Peyer's patch (tissue), 4 donors: ENCODE results near the gene RELN.

ENCODE experiments used
- CTCF ChIP-seq, 6 experiments: fragments of 450-650 bp in 4 of 6; fragments of 200-600 bp in 2 of 6; sonication (generic) in 1 of 6; IDR thresholded peaks; one replicate each; pipeline ENCODE4 v1.5.1; 2017 to 2019; ENCODE audit warnings: antibody characterized with exemption in 6 of 6, mild to moderate bottlenecking in 3 of 6, moderate library complexity in 1 of 6
- POLR2A ChIP-seq, 2 donors: fragments of 450-650 bp; IDR thresholded peaks; one replicate each; pipeline ENCODE4 v1.5.1; 2017; ENCODE audit warnings: antibody characterized with exemption in 2 of 2, mild to moderate bottlenecking in 2 of 2, moderate library complexity in 2 of 2

- TF ChIP-seq POLR2A (IDR thresholded peaks at IDR 0.05): no peak
- no peak for TF ChIP-seq CTCF (IDR thresholded peaks at IDR 0.05)
Observed at GRCh38 chr7:103805346-103805745, 184.1 kb downstream of the RELN start.
